ENCODE measurements around the gene GPR137B. TPM values are rescaled to one million over a fixed set of nuclear protein-coding genes. Genes with fewer than 3 reads are reported as not detected.
"Not testable (repeated sequence)": the region's sequence is repeated elsewhere in the genome, so short reads cannot be mapped to it uniquely, and the experiment has no call there.

GPR137B gene
- total RNA-seq, 1 experiment from 2014 or later: 7.6 TPM

GRCh38 chr1:236158072-236158471, 15.7 kb downstream of the GPR137B start:
- DNase-seq; H3K9me3 ChIP-seq (replicated peaks); H3K27ac ChIP-seq; H3K27me3 ChIP-seq; H3K4me1 ChIP-seq; H3K36me3 ChIP-seq; H3K4me3 ChIP-seq: not testable (repeated sequence)

GRCh38 chr1:236158719-236159118, 16.4 kb downstream of the GPR137B start:
- no peaks in the 10 kb centered on the region for H3K36me3 ChIP-seq
- H3K27me3 ChIP-seq: no peaks in the 10 kb centered on the region
- H3K4me1 ChIP-seq: no peaks in the 10 kb centered on the region
- H3K9me3 ChIP-seq (replicated peaks): no peaks in the 10 kb centered on the region; the same call in 1 of the 2 replicates
- no peak overlapping the region for H3K4me3 ChIP-seq
- DNase-seq: no peak
- H3K27ac ChIP-seq: no peak overlapping the region

GRCh38 chr1:236159704-236160539, 17.6 kb downstream of the GPR137B start:
- no peak for DNase-seq
- no peak overlapping the region for H3K27ac ChIP-seq
- H3K27me3 ChIP-seq: no peaks in the 10 kb centered on the region
- no peaks in the 10 kb centered on the region; the same call in 1 of the 2 replicates for H3K9me3 ChIP-seq (replicated peaks)
- H3K4me3 ChIP-seq: no peak overlapping the region
- no peaks in the 10 kb centered on the region for H3K4me1 ChIP-seq
- H3K36me3 ChIP-seq: no peaks in the 10 kb centered on the region

- H3K4me3 ChIP-seq: no peak overlapping the region
- no peak overlapping the region for H3K27ac ChIP-seq
- no peaks in the 10 kb centered on the region; the same call in 1 of the 2 replicates for H3K9me3 ChIP-seq (replicated peaks)
- H3K27me3 ChIP-seq: no peaks in the 10 kb centered on the region
- no peaks in the 10 kb centered on the region for H3K36me3 ChIP-seq
- DNase-seq: no peak
- H3K4me1 ChIP-seq: no peaks in the 10 kb centered on the region
These were observed 18.3 kb downstream of the GPR137B start for GRCh38 chr1:236160540-236161127.

- Histone ChIP-seq H3K27me3 (no peaks in the 10 kb centered on the region), H3K4me3 (no peak overlapping the region), H3K36me3 (no peaks in the 10 kb centered on the region), H3K4me1 (no peaks in the 10 kb centered on the region), H3K27ac (no peak overlapping the region), H3K9me3 (replicated peaks) (no peaks in the 10 kb centered on the region; the same call in 1 of the 2 replicates)
- no peak for DNase-seq
These were observed 18.9 kb downstream of the GPR137B start for GRCh38 chr1:236161230-236161629.

- not testable (repeated sequence) for H3K36me3 ChIP-seq; H3K27ac ChIP-seq; H3K9me3 ChIP-seq (replicated peaks); H3K4me1 ChIP-seq; H3K4me3 ChIP-seq; H3K27me3 ChIP-seq; DNase-seq
These were observed 19.4 kb downstream of the GPR137B start for GRCh38 chr1:236161755-236162154.

GRCh38 chr1:236163463-236164153, 21.3 kb downstream of the GPR137B start:
- no peaks in the 10 kb centered on the region for H3K4me1 ChIP-seq
- DNase-seq: no peak
- no peak overlapping the region for H3K4me3 ChIP-seq
- H3K9me3 ChIP-seq (replicated peaks): no peaks in the 10 kb centered on the region; the same call in 1 of the 2 replicates
- H3K27me3 ChIP-seq: no peaks in the 10 kb centered on the region
- no peak overlapping the region for H3K27ac ChIP-seq
- no peaks in the 10 kb centered on the region for H3K36me3 ChIP-seq

GRCh38 chr1:236164273-236164672, 21.9 kb downstream of the GPR137B start:
- no peaks in the 10 kb centered on the region for H3K27me3 ChIP-seq
- no peaks in the 10 kb centered on the region for H3K4me1 ChIP-seq
- DNase-seq: no peak
- no peaks in the 10 kb centered on the region; the same call in 1 of the 2 replicates for H3K9me3 ChIP-seq (replicated peaks)
- H3K27ac ChIP-seq: no peak overlapping the region
- H3K4me3 ChIP-seq: no peak overlapping the region
- no peaks in the 10 kb centered on the region for H3K36me3 ChIP-seq

- no peaks in the 10 kb centered on the region; the same call in 1 of the 2 replicates for H3K9me3 ChIP-seq (replicated peaks)
- DNase-seq: no peak
- H3K4me3 ChIP-seq: no peak overlapping the region
- no peak overlapping the region for H3K27ac ChIP-seq
- H3K27me3 ChIP-seq: no peaks in the 10 kb centered on the region
- H3K36me3 ChIP-seq: no peaks in the 10 kb centered on the region
- no peaks in the 10 kb centered on the region for H3K4me1 ChIP-seq
These were observed 23.1 kb downstream of the GPR137B start for GRCh38 chr1:236165238-236165981.

GRCh38 chr1:236166041-236166440, 23.7 kb downstream of the GPR137B start:
- Histone ChIP-seq H3K27me3 (no peaks in the 10 kb centered on the region), H3K27ac (no peak overlapping the region), H3K4me3 (no peak overlapping the region), H3K4me1 (no peaks in the 10 kb centered on the region), H3K36me3 (no peaks in the 10 kb centered on the region), H3K9me3 (replicated peaks) (no peaks in the 10 kb centered on the region; the same call in 1 of the 2 replicates)
- no peak for DNase-seq

GRCh38 chr1:236167154-236167553, 24.8 kb downstream of the GPR137B start:
- H3K4me3 ChIP-seq: no peak overlapping the region
- no peaks in the 10 kb centered on the region for H3K4me1 ChIP-seq
- no peaks in the 10 kb centered on the region for H3K36me3 ChIP-seq
- no peaks in the 10 kb centered on the region for H3K9me3 ChIP-seq (replicated peaks)
- H3K27ac ChIP-seq: no peak overlapping the region
- H3K27me3 ChIP-seq: no peaks in the 10 kb centered on the region
- no peak for DNase-seq

- no peak overlapping the region for H3K27ac ChIP-seq
- no peaks in the 10 kb centered on the region for H3K36me3 ChIP-seq
- H3K9me3 ChIP-seq (replicated peaks): no peaks in the 10 kb centered on the region
These were observed 25.2 kb downstream of the GPR137B start for GRCh38 chr1:236167578-236167977.

GRCh38 chr1:236168716-236169429, 26.5 kb downstream of the GPR137B start:
- H3K27me3 ChIP-seq: no peaks in the 10 kb centered on the region
- no peaks in the 10 kb centered on the region for H3K4me1 ChIP-seq
- H3K9me3 ChIP-seq (replicated peaks): no peaks in the 10 kb centered on the region

More at GRCh38 chr1:236167578-236167977, 25.2 kb downstream of the GPR137B start:
- Histone ChIP-seq H3K27me3 (no peaks in the 10 kb centered on the region), H3K4me3 (no peak overlapping the region), H3K4me1 (no peaks in the 10 kb centered on the region)
- DNase-seq: no peak

GRCh38 chr1:236172041-236172579, 29.8 kb downstream of the GPR137B start:
- Histone ChIP-seq H3K36me3 (no peaks in the 10 kb centered on the region), H3K4me3 (no peak overlapping the region), H3K27ac (no peak overlapping the region), H3K4me1 (no peaks in the 10 kb centered on the region), H3K27me3 (no peaks in the 10 kb centered on the region), H3K9me3 (replicated peaks) (no peaks in the 10 kb centered on the region)
- no peak for DNase-seq

More at GRCh38 chr1:236168716-236169429, 26.5 kb downstream of the GPR137B start:
- Histone ChIP-seq H3K4me3 (no peak overlapping the region), H3K36me3 (no peaks in the 10 kb centered on the region), H3K27ac (no peak overlapping the region)
- no peak for DNase-seq
